ENCODE results near the gene HBA1.
"Not testable (repeated sequence)": the region's sequence is repeated elsewhere in the genome, so short reads cannot be mapped to it uniquely, and the experiment has no call there.

HBA1 gene

GRCh38 chr16:160691-161190, 15.7 kb upstream of the HBA1 start:
- no peak overlapping the region for H3K4me3 ChIP-seq (ENCODE audit: low read depth, low read length)
- peaks cover 46% of the 10 kb centered on the region for H3K27me3 ChIP-seq (ENCODE audit: control insufficient read depth, insufficient read depth, low read length)
- no peaks in the 10 kb centered on the region; the same call in 1 of the 2 replicates for H3K4me1 ChIP-seq (ENCODE audit: control insufficient read depth, insufficient read depth, low read length)
- no peak overlapping the region for H3K9ac ChIP-seq (ENCODE audit: low read depth, low read length)
- H3K27ac ChIP-seq (ENCODE audit: low read depth, low read length), result no peak overlapping the region
- H3K36me3 ChIP-seq (ENCODE audit: control insufficient read depth, insufficient read depth, low read length), result no peaks in the 10 kb centered on the region
- H3K9me3 ChIP-seq (ENCODE audit: control insufficient read depth, insufficient read depth, low read length), result no peaks in the 10 kb centered on the region

GRCh38 chr16:162271-162991, 14.0 kb upstream of the HBA1 start:
- Histone ChIP-seq H3K27ac (ENCODE audit: low read depth, low read length) (no peak overlapping the region), H3K9ac (ENCODE audit: low read depth, low read length) (no peak overlapping the region), H3K4me1 (ENCODE audit: control insufficient read depth, insufficient read depth, low read length) (peaks cover 11% of the 10 kb centered on the region), H3K9me3 (ENCODE audit: control insufficient read depth, insufficient read depth, low read length) (no peaks in the 10 kb centered on the region), H3K36me3 (ENCODE audit: control insufficient read depth, insufficient read depth, low read length) (no peaks in the 10 kb centered on the region), H3K4me3 (ENCODE audit: low read depth, low read length) (no peak overlapping the region), H3K27me3 (ENCODE audit: control insufficient read depth, insufficient read depth, low read length) (peaks cover 50% of the 10 kb centered on the region)

GRCh38 chr16:163139-163538, 13.3 kb upstream of the HBA1 start:
- H3K4me3 ChIP-seq (ENCODE audit: low read depth, low read length); H3K27ac ChIP-seq (ENCODE audit: low read depth, low read length); H3K9me3 ChIP-seq (ENCODE audit: control insufficient read depth, insufficient read depth, low read length); H3K36me3 ChIP-seq (ENCODE audit: control insufficient read depth, insufficient read depth, low read length); H3K9ac ChIP-seq (ENCODE audit: low read depth, low read length): not testable (repeated sequence)
- peaks cover 11% of the 10 kb centered on the region for H3K4me1 ChIP-seq (ENCODE audit: control insufficient read depth, insufficient read depth, low read length)
- H3K27me3 ChIP-seq (ENCODE audit: control insufficient read depth, insufficient read depth, low read length), result peaks cover 57% of the 10 kb centered on the region

- not testable (repeated sequence) for H3K27ac ChIP-seq (ENCODE audit: low read depth, low read length)
- peaks cover 11% of the 10 kb centered on the region for H3K4me1 ChIP-seq (ENCODE audit: control insufficient read depth, insufficient read depth, low read length)
Observed at GRCh38 chr16:163696-164095, 12.8 kb upstream of the HBA1 start.

GRCh38 chr16:164134-164823, 12.2 kb upstream of the HBA1 start:
- H3K27ac ChIP-seq (ENCODE audit: low read depth, low read length); H3K4me3 ChIP-seq (ENCODE audit: low read depth, low read length); H3K9ac ChIP-seq (ENCODE audit: low read depth, low read length); H3K36me3 ChIP-seq (ENCODE audit: control insufficient read depth, insufficient read depth, low read length); H3K9me3 ChIP-seq (ENCODE audit: control insufficient read depth, insufficient read depth, low read length): not testable (repeated sequence)
- Histone ChIP-seq H3K4me1 (ENCODE audit: control insufficient read depth, insufficient read depth, low read length) (peaks cover 11% of the 10 kb centered on the region), H3K27me3 (ENCODE audit: control insufficient read depth, insufficient read depth, low read length) (peaks cover 62% of the 10 kb centered on the region)

More at GRCh38 chr16:163696-164095, 12.8 kb upstream of the HBA1 start:
- not testable (repeated sequence) for H3K9ac ChIP-seq (ENCODE audit: low read depth, low read length); H3K9me3 ChIP-seq (ENCODE audit: control insufficient read depth, insufficient read depth, low read length); H3K4me3 ChIP-seq (ENCODE audit: low read depth, low read length); H3K36me3 ChIP-seq (ENCODE audit: control insufficient read depth, insufficient read depth, low read length)
- peaks cover 60% of the 10 kb centered on the region for H3K27me3 ChIP-seq (ENCODE audit: control insufficient read depth, insufficient read depth, low read length)

- Histone ChIP-seq H3K27ac (ENCODE audit: low read depth, low read length) (no peak overlapping the region), H3K27me3 (ENCODE audit: control insufficient read depth, insufficient read depth, low read length) (peaks cover 64% of the 10 kb centered on the region), H3K4me1 (ENCODE audit: control insufficient read depth, insufficient read depth, low read length) (peaks cover 15% of the 10 kb centered on the region), H3K9me3 (ENCODE audit: control insufficient read depth, insufficient read depth, low read length) (no peaks in the 10 kb centered on the region), H3K4me3 (ENCODE audit: low read depth, low read length) (peak overlapping the region; percentile 51), H3K9ac (ENCODE audit: low read depth, low read length) (no peak overlapping the region), H3K36me3 (ENCODE audit: control insufficient read depth, insufficient read depth, low read length) (no peaks in the 10 kb centered on the region)
Observed at GRCh38 chr16:164827-165538, 11.5 kb upstream of the HBA1 start.

- Histone ChIP-seq H3K27me3 (ENCODE audit: control insufficient read depth, insufficient read depth, low read length) (peaks cover 70% of the 10 kb centered on the region), H3K9ac (ENCODE audit: low read depth, low read length) (no peak within 1 kb of the TSS), H3K4me3 (ENCODE audit: low read depth, low read length) (peak within 1 kb of the TSS; percentile 51), H3K9me3 (ENCODE audit: control insufficient read depth, insufficient read depth, low read length) (no peaks in the 10 kb centered on the region), H3K4me1 (ENCODE audit: control insufficient read depth, insufficient read depth, low read length) (peaks cover 15% of the 10 kb centered on the region), H3K27ac (ENCODE audit: low read depth, low read length) (no peak within 1 kb of the TSS), H3K36me3 (ENCODE audit: control insufficient read depth, insufficient read depth, low read length) (no peaks in the 10 kb centered on the region)
Observed at GRCh38 chr16:165539-166374, 10.7 kb upstream of the HBA1 start, which contains the start of gene HBM. Gene HBM (plus strand): TSS chr16:165978. CDS start chr16:165998, 20 bp downstream.

GRCh38 chr16:166375-167121, 9.9 kb upstream of the HBA1 start:
- H3K27ac ChIP-seq (ENCODE audit: low read depth, low read length), result no peak overlapping the region
- H3K9ac ChIP-seq (ENCODE audit: low read depth, low read length), result no peak overlapping the region
- H3K27me3 ChIP-seq (ENCODE audit: control insufficient read depth, insufficient read depth, low read length), result peaks cover 74% of the 10 kb centered on the region
- peak overlapping the region; percentile 51; the same call in 1 of the 2 replicates for H3K4me3 ChIP-seq (ENCODE audit: low read depth, low read length)
- no peaks in the 10 kb centered on the region for H3K36me3 ChIP-seq (ENCODE audit: control insufficient read depth, insufficient read depth, low read length)
- H3K4me1 ChIP-seq (ENCODE audit: control insufficient read depth, insufficient read depth, low read length), result peaks cover 15% of the 10 kb centered on the region
- no peaks in the 10 kb centered on the region for H3K9me3 ChIP-seq (ENCODE audit: control insufficient read depth, insufficient read depth, low read length)

GRCh38 chr16:167122-167690, 9.3 kb upstream of the HBA1 start:
- H3K9ac ChIP-seq (ENCODE audit: low read depth, low read length), result no peak overlapping the region
- H3K4me1 ChIP-seq (ENCODE audit: control insufficient read depth, insufficient read depth, low read length), result peaks cover 15% of the 10 kb centered on the region
- H3K4me3 ChIP-seq (ENCODE audit: low read depth, low read length), result no peak overlapping the region; the same call in 1 of the 2 replicates
- H3K9me3 ChIP-seq (ENCODE audit: control insufficient read depth, insufficient read depth, low read length), result no peaks in the 10 kb centered on the region
- peaks cover 80% of the 10 kb centered on the region for H3K27me3 ChIP-seq (ENCODE audit: control insufficient read depth, insufficient read depth, low read length)
- no peaks in the 10 kb centered on the region for H3K36me3 ChIP-seq (ENCODE audit: control insufficient read depth, insufficient read depth, low read length)
- no peak overlapping the region for H3K27ac ChIP-seq (ENCODE audit: low read depth, low read length)

All from HUES48 (cell line).